ENCODE results near the gene BRIX1.
"Not testable (repeated sequence)": the region's sequence is repeated elsewhere in the genome, so short reads cannot be mapped to it uniquely, and the experiment has no call there.

Gene BRIX1

DNA sequence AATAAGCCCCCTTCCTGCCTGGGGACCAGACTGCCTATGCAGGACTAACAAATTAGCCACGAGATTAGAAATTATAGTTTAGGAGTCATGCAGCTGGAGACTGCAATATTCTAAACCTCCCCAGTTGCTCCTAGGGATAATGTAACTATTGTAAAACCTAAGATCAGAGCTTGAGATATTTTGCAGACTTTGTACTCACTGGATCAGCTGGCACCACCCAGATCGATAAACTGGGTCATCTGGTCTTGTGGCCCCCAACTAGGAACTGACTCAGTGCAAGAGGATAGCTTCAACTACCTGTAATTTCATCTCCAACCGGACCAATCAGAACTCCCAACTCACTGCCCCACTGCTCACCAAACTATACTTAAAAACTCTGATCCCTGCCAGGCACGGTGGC is 52.0 kb downstream of the BRIX1 start:
- no peak for DNase-seq (ENCODE audit: low read depth)

DNA sequence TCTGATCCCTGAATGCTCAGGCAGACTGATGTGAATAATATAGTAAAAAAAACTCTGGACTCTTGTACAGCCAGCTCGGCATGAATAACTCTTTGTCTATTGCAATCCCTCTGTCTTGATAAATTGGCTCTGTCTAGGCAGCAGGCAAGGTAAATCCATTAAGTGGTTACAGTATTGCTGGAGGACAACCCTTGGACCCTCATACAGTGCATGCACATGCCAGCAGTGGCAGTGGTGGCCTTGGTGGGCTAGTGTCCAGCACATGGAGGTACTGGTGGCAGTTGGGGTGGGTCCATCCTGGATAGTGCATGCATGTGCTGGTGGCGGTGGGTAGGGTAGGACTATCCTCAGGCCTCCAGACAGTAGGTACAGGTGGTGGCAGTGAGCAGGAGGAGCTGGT is 52.7 kb downstream of the BRIX1 start:
- DNase-seq (ENCODE audit: low read depth) = no peak

DNA sequence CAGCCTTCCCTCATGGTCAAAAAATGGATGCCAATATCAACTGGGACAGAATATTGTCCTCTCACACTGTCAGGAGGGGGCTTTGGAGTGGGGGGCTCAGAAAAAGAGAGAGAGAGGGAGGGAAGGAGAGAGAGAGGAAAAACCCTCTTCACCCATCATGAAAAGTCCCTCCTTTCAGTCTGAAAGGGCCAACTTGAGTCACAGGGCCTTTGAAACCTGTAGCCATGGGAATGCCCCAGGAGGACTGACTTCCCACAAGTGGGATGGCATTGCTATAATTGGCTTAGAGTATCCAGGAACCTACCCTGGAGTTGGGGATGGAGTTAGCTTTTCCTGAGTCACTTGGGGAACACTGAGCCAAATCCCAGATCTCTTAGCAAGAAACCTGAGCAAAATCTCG is 55.0 kb downstream of the BRIX1 start:
- DNase-seq (ENCODE audit: low read depth) = no peak

DNA sequence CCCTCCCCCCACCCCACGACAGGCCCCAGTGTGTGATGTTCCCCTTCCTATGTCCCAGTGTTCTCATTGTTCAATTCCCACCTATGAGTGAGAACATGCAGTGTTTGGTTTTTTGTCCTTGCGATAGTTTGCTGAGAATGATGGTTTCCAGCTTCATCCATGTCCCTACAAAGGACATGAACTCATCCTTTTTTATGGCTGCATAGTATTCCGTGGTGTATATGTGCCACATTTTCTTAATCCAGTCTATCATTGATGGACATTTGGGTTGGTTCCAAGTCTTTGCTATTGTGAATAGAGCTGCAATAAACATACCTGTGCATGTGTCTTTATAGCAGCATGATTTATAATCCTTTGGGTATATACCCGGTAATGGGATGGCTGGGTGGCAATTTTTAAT is 56.1 kb downstream of the BRIX1 start:
- not testable (repeated sequence) for DNase-seq (ENCODE audit: low read depth)

All from activated T-cell treated with anti-CD3 and anti-CD28 coated beads for 24 hours (primary cell).